Fibroblast of the aortic adventitia (primary cell): ENCODE data around the gene FBLN2. TPM values are rescaled to one million over a fixed set of nuclear protein-coding genes. Genes with fewer than 3 reads are reported as not detected.

Source experiments
- DNase-seq: peaks from one replicate; pipeline ENCODE4 v3.0.0-alpha.2; 2010; ENCODE audit warnings: low read depth
- H3K4me3 ChIP-seq: 2 replicates; pipeline ENCODE4 v1.5.1; 2011; ENCODE audit warnings: low read depth, mild to moderate bottlenecking, control low read depth, low read length, moderate library complexity
- total RNA-seq: library from RNA; depleted of rRNA; stranded (reverse); fragments of >200 nt; gene quantifications from 2 replicates; pipeline ENCODE4 v1.2.3, GENCODE V29; 2012; ENCODE audit warnings: low replicate concordance
- TF ChIP-seq, protein P1 (sequence below): IDR thresholded peaks from 2 replicates; pipeline ENCODE4 v1.5.1; 2011; ENCODE audit warnings: mild to moderate bottlenecking, low read length, control low read depth, inconsistent platforms; ENCODE audit not compliant: insufficient read depth

The FBLN2 gene
- total RNA-seq, 1 donor: 452 TPM

DNA sequence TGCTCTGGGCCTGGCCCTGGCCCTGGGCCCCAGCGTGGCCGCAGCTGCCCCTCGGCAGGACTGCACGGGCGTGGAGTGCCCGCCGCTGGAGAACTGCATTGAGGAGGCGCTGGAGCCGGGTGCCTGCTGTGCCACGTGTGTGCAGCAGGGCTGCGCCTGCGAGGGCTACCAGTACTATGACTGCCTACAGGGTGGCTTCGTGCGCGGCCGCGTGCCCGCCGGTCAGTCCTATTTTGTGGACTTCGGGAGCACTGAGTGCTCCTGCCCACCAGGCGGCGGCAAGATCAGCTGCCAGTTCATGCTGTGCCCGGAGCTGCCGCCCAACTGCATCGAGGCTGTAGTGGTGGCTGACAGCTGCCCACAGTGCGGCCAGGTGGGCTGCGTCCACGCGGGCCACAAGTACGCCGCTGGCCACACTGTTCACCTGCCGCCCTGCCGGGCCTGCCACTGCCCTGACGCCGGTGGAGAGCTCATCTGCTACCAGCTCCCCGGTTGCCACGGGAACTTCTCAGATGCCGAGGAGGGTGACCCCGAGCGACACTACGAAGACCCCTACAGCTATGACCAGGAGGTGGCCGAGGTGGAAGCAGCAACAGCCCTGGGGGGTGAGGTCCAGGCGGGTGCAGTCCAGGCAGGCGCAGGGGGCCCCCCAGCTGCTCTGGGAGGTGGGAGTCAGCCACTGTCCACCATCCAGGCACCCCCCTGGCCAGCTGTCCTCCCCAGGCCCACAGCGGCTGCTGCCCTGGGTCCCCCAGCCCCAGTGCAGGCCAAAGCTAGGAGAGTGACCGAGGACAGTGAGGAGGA, 21.7 kb downstream of the FBLN2 start:
- no peak overlapping the region for H3K4me3 ChIP-seq
- DNase-seq: no peak
- TF ChIP-seq, protein P1, sequence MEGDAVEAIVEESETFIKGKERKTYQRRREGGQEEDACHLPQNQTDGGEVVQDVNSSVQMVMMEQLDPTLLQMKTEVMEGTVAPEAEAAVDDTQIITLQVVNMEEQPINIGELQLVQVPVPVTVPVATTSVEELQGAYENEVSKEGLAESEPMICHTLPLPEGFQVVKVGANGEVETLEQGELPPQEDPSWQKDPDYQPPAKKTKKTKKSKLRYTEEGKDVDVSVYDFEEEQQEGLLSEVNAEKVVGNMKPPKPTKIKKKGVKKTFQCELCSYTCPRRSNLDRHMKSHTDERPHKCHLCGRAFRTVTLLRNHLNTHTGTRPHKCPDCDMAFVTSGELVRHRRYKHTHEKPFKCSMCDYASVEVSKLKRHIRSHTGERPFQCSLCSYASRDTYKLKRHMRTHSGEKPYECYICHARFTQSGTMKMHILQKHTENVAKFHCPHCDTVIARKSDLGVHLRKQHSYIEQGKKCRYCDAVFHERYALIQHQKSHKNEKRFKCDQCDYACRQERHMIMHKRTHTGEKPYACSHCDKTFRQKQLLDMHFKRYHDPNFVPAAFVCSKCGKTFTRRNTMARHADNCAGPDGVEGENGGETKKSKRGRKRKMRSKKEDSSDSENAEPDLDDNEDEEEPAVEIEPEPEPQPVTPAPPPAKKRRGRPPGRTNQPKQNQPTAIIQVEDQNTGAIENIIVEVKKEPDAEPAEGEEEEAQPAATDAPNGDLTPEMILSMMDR: no peak

DNA sequence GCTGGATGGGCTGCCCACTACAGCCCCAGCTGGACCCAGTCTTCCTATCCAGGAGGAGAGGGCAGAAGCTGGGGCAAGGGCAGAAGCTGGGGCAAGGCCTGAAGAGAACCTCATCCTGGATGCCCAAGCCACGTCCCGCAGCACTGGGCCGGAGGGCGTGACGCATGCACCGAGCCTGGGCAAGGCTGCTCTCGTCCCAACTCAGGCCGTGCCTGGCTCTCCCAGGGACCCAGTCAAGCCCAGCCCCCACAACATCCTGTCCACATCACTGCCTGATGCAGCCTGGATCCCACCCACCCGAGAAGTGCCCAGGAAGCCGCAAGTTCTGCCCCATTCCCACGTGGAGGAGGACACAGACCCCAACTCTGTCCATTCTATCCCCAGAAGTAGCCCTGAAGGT, 22.3 kb downstream of the FBLN2 start:
- TF ChIP-seq, protein P1: no peak
- no peak overlapping the region for H3K4me3 ChIP-seq
- no peak for DNase-seq

DNA sequence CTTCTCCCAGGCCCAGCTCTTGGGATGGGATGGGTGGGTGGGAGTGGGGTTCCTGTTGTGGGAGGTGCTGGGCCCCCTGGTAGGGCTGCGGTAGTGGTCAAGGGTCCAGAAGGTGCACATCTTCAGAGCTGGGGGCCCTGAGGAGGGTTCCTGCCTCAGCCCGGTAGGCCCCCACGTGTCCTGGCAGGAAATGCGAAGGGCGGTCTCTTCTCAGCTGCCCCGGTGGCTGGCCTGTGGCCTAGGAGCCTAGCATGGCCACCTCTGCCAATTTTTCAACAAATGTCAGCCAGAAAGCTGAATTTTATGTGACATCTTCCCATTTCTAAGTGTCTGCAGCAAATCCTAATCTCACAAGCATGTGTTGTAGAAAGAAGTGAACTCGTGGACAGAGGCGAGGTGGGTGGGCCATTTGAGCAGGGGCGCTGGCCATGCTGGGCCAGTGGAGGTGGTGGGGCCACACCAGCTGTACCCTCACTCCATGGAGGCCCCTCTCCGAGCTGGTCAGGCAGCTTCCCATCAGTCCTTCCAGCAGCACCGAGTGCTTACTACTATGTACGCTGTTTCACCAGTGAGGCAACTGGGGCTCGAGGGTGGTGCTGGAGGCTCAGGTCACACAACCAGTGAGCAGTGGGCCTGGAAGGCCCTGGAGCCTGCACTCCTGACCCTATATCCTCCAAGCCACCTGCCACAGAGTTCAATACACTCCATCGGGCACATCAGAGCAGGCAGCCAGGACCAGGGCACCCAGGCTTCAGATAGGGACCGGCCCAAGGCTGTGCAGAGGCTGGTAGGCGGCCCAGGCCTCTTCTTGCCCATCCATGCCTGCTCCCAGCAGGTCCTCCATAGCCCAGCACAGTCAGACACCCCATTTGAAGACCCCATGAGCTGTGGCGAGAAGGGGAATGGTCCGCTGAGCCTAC, 23.2 kb downstream of the FBLN2 start:
- no peak overlapping the region for H3K4me3 ChIP-seq
- DNase-seq: no peak
- TF ChIP-seq, protein P1: no peak

DNA sequence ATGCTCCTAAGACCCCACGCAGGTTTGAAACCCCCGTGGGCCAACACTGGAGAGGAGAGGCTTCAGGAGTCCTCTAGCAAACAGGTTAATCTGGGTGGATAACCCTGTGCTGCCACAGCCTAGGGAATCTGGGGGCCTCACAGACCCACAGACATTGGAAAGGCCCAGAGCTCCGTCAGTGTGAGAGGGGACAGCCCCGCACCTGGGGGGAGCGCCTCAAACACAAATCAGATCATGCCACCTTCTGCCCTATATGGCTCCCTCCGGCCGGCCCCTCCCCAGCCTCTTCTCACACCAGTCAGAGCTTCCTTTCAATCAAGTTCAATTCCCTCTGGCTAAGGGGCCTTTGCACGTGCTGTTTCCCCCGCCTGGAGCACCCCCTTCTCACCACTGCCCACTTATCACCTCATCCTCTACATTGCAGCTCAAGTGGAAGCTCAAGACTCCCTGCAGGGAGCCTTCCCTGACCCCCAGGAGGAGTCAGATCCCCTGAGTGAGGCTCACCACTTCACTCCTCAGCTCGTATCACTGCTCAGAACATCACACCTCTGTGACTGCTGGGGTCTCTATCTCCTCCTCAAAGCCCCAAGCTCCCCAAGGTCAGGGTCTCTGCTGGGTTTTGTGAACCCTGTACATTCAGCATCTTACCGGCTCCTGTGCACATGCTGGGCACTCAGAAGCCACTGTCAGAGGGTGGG, 24.1 kb downstream of the FBLN2 start:
- DNase-seq: no peak
- TF ChIP-seq, protein P1: no peak
- H3K4me3 ChIP-seq: no peak overlapping the region

DNA sequence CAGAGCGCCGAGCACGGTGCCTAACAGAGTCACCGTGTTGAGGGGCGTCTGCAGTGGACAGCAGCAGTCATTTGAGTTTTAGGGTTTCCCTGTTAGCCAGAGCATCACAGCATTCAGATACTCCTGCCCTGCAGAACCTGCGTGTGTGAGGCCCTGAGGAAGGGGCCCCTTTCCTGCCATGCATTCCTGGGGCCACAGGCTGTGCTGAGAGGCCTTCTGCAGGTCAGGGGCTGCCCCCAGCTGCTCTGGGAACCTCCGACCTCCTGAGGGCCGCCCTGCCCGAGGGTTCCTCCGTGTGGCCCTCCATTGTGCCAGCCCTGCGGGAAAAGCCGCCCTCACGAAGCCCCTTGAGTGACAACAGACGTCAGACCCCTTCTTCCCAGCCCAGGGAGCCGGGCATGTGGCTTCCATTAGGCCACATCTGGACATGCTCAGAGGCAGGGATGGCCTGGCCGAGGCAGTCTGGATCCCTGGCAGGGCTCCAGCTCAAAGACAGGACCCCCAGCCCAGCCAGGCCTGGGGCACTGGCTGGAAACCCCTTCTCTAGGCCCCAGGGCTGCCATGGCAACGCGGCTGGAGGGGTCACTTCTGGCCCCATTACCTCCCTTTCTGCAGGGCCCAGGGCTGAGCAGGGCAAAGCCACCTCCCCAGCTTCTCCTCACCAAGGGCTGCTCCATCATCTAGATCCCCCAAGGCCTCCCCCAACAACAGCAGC, 25.3 kb downstream of the FBLN2 start:
- no peak for DNase-seq
- no peak overlapping the region for H3K4me3 ChIP-seq
- TF ChIP-seq, protein P1: no peak
